ENCODE measurements around the gene BCAS3.
"Not testable (repeated sequence)": the region's sequence is repeated elsewhere in the genome, so short reads cannot be mapped to it uniquely, and the experiment has no call there.

The BCAS3 gene

DNA sequence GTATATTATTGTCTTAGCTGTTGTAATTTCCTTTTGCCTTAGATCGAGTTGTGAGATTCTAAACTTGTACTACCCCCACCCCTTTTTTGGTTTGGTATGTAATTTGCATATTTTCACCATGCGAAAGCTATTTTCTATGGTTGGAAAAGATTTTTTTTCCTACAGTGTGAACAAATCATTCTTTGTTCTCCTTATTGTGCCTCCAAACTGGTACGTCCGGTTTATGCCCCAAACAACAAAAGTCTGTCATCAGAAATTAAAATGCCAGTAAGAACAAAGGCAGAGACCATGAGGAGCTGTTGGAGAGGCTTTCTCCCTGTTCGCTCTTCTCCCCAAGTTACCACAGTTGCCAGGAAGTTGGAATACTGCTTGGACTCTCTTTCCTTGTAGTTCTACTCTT is 66.1 kb downstream of the BCAS3 start:
- in situ Hi-C loops (cut with HindIII; ENCODE audit: low sequenced_read_pairs): no loop called here

DNA sequence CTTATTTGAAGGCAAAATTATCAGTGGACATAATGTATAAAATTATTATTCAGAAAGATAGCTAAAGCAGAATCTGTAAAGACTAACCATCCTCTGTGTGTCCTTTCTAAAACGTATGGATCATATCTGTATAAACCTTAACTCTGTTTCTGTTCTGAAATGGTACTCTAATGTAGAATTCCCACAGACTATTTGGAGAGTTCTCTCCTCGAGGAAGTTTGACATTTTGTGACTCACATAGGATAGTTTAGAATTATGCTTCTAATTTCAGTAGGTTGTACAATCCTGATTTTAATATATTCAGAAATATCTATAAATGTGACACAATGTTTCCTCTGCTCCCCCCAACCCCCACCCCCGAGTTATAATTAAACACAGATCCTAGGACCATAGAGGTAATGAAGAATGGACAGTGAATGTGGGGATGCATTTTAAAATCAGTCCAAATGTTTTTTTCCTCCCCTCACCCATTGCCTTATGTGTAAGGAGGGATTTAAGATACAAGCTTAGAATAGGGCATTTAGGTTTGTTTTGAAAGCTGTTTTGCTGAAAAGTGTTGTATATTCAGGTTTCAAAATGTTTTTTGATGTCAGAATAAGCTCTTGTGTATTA is 66.8 kb downstream of the BCAS3 start:
- in situ Hi-C loops (cut with HindIII; ENCODE audit: low sequenced_read_pairs): no loop called here

DNA sequence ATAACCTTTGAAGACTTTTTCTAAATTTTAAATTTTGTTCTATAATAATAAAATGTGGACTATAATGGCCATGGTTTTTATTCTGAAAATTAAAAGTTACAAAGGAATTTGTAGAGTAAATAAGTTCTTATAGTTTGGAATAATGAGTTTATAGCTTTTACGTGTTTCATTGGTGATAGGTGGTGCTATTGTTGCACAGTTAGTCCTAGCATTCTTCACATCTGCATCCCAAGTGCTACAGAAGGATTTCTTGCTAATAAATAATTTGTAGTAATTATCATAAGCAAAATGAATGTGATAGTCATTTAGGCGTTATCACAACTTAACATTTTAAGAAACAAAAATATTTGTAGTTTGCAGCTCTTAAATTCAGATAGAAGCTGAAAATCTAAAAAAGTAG is 67.9 kb downstream of the BCAS3 start:
- in situ Hi-C loops (cut with HindIII; ENCODE audit: low sequenced_read_pairs): no loop called here

DNA sequence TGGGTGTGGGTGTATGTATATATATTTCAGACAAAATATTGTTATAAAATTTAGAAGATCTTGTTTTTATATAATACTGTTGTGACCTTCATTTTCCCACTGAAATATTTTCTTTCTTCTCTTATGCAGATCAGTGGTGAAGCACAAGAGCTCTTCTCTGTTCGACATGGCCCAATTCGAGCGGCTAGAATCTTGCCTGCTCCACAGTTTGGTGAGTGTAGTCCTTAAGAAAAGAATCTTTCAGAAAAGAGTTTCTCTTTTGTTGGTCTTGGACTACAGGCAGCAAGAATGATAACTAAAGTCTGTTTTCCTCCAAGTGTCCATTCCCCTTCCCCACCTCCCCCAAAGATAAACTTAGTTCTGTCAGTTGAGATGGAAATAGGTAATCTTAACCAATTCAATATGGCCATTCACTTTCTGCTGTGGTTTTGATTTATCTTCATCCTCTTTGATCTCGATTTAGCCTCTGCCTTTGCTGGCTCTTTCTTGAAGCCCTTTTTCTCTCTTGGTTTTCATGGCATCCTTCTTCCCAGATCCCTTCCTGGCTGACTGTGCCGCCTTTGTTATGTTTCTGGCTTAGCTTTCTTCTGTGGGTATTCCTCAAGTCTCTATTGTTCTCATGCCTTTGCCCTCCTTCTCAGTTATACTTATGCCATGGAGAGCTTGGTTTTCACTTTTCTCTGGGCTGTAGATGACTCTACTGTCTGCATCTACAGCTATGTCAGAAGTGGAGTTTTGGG is 69.6 kb downstream of the BCAS3 start:
- in situ Hi-C loops (cut with HindIII; ENCODE audit: low sequenced_read_pairs): no loop called here

DNA sequence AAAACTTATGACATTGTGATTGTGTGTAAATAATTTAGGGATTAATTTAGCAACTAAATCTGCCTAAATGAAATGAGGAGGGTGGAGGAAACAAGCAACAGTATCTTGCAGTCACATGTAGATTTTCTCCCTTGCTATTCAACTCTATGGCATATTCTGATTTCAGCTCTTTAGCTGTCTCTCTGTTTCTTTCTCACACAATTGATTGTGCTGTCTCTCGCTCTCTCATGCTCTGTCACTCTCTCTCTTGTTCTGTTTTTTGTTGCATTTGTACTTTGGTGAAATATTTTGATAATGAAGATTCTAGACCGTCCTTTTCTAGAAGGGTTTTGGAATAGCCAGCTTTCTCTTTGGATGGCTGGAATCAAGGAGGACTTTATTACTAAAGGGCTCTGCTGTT is 70.6 kb downstream of the BCAS3 start:
- in situ Hi-C loops (cut with HindIII; ENCODE audit: low sequenced_read_pairs): no loop called here

DNA sequence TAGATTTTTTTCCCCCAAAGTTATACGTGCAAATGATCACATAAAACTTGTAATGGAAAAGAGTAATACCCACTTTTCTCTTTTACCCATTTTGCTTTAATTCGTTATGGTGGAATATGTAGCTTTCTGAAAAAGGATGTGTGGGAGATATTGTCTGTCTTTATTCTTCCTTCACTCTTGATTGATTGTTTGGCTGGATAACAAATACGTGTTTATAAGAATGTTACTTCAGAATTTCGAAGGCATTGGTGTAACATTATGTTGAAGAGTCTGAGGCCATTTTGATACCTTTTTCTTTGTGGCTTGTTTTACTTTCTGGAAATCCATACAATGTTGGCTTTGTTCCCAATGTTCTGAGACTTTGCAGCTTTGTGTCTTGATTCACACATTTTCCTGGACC is 71.4 kb downstream of the BCAS3 start:
- in situ Hi-C loops (cut with HindIII; ENCODE audit: low sequenced_read_pairs): no loop called here

DNA sequence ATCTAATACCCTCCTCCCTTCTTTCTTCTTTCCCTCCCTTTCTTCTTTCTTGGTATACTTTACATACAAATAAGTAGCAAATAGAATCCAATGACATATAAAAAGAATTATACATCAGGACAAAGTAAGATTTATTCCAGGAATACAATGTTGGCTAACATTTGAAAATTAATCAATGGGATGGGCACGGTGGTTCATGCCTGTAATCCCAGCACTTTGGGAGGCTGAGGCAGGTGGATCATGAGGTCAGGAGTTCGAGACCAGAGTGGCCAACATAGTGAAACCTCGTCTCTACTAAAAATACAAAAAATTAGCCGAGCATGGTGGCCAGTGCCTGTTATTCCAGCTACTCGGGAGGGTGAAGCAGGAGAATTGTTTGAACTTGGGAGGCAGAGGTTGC is 72.1 kb downstream of the BCAS3 start:
- in situ Hi-C loops (cut with HindIII; ENCODE audit: low sequenced_read_pairs): no loop called here

DNA sequence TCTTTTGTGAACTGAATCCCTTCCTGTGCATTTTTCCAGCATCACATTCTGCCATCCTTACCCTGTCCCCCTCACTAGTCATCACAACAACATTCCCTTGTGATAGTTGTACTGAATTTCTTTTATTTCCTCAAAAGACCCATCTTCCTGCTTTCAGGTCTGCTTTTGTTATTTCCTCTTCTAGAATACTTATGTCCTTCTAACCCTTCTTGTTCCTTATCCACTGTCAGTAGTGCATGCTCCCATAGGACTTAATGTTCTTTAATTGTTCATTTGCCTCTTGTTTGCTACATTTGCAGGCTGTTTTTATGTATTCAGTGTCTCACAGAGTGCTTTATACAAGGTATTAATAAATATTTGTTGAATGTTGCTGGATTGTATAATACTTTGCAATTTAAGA is 73.0 kb downstream of the BCAS3 start:
- in situ Hi-C loops (cut with HindIII; ENCODE audit: low sequenced_read_pairs): no loop called here

DNA sequence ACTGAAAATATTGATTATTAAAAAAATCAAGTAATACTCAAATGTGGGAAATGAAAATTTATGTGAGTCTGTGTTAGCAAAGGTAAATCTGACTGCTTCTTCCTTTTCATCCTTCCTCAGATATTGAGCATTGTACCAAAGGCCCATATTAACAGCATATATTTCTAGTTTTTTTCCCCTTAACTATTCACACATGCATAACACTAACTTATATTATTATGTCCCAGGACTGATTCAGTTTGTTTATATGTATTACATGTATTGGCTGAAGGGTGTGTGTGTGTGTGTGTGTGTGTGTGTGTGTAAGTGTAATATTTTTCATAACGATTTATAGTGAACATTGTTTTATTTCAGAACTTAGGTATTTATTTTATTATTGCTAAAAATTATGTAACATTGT is 74.2 kb downstream of the BCAS3 start:
- in situ Hi-C loops (cut with HindIII; ENCODE audit: low sequenced_read_pairs): no loop called here

DNA sequence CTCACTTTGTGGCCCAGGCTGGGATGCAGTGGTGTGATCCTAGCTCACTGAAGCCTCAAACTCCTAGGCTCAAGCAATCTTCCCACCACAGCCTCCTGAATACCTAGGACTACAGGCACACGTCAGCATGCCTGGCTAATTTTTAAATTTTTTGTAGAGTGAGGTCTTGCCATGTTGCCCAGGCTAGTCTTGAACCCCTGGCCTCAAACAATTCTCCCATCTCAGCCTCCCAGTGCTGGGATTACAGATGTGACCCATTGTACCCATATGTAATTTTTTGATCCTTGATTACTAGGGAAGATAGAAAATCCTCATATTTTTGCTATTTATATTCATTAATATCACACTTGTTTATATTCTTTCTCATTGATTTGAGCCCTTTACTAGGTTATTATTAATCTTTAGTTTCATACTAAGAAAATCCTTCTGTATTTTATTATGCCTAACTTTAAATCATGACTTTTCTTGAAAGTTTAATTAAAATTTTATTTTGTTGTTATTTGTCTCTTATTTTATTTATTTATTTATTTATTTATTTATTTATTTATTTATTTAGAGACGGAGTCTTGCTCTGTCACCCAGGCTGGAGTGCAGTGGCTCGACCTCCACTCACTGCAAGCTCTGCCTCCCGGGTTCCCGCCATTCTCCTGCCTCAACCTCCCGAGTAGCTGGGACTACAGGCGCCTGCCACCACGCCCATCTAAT is 75.4 kb downstream of the BCAS3 start:
- in situ Hi-C loops (cut with HindIII; ENCODE audit: low sequenced_read_pairs): no loop called here

DNA sequence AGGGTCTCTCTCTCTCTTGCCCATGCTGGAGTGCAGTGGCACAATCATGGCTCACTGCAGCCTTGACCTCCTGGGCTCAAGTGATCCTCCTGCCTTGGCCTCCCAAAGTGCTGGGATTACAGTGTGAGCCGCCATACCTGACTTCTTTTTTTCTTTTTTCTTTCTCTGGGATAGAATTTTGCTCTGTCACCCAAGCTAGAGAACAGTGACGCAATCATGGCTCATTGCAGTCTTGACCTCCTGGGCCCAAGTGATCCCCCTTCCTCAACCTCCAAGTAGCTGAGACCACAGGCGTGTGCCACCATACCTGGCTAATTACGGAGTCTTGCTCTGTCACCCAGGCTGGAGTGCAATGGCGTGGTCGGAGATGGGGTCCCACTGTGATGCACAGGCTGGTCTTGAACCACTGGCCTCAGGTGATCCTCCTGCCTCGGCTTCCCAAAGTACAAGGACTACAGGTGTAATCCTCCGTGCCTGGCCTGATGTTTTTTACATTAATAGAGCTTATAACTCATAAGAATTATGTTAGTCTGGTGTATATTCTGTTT is 76.5 kb downstream of the BCAS3 start:
- in situ Hi-C loops (cut with HindIII; ENCODE audit: low sequenced_read_pairs): no loop called here

DNA sequence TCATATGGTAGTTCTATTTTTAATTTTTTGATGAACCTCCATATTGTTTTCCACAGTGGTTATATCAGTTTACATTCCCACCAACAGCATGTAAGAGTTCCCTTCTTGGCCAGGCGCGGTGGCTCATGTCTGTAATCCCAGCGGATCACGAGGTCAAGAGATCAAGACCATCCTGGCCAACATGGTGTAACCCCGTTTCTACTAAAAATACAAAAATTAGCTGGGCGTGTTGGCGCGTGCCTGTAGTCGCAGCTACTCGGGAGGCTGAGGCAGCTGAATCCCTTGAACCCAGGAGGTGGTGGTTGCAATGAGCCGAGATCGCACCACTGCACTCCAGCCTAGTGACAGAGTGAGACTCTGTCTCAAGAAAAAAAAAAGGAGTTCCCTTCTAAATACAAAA is 79.1 kb downstream of the BCAS3 start:
- in situ Hi-C loops (cut with HindIII; ENCODE audit: low sequenced_read_pairs): not testable (repeated sequence)

DNA sequence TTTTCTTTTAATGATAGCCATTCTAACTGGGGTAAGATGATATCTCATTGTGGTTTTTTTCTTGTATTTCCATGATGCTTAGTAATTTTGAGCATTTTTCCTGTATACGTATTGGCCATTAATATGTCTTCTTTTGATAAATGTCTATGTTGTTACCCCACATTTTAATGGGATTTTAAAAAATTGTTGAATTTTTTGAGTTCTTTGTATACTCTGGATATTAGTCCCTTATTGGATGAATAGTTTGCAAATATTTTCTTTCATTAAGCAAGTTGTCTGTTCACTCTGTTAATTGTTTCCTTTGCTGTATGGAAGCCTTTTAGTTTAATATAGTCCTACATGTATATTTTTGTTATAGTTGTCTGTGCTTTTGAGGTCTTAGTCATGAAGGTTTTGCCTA is 79.8 kb downstream of the BCAS3 start:
- in situ Hi-C loops (cut with HindIII; ENCODE audit: low sequenced_read_pairs): no loop called here

DNA sequence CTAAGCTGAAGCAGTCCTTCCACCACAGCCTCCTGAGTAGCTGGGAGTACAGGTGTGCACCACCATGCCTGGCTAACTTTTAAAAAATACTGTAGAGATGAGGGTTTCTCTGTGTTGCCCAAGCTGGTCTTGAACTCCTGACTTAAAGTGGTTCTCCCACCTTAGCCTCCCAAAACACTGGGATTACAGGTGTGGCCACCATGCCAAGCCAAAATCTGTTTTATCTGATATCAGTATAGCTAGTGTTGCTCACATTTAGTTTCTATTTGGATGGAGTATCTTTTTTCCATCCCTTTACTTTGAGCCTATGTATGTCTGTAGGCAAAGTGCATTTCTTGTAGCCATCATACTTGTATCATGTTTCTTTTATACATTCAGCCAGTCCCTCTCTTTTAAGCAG is 82.1 kb downstream of the BCAS3 start:
- in situ Hi-C loops (cut with HindIII; ENCODE audit: low sequenced_read_pairs): no loop called here

DNA sequence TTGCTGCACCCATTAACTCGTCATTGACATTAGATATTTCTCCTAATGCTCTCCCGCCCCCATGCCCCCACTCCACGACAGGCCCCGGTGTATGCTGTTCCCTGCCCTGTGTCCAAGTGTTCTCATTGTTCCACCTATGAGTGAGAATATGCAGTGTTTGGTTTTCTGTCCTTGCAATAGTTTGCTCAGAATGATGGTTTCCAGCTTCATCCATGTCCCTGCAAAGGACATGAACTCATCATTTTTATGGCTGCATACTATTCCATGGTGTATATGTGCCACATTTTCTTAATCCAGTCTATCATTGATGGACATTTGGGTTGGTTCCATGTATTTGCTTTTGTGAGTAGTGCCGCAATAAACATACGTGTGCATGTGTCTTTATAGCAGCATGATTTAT is 83.7 kb downstream of the BCAS3 start:
- in situ Hi-C loops (cut with HindIII; ENCODE audit: low sequenced_read_pairs): not testable (repeated sequence)

DNA sequence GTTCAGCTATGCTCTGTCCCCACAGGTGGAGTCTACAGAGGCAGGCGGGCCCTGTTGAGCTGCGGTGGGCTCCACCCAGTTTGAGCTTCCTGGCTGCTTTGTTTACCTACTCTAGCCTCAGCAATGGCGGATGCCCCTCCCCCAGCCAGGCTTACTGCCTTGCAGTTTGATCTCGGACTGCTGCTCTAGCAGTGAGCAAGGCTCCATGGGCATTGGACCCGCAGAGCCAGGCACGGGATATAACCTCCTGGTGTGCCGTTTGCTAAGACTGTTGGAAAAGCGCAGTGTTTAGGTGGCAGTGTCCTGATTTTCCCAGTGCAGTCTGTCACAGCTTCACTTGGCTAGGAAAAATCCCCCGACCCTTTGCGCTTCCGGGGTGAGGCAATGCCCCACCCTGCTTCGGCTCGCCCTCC is 89.1 kb downstream of the BCAS3 start:
- in situ Hi-C loops (cut with HindIII; ENCODE audit: low sequenced_read_pairs): no loop called here

DNA sequence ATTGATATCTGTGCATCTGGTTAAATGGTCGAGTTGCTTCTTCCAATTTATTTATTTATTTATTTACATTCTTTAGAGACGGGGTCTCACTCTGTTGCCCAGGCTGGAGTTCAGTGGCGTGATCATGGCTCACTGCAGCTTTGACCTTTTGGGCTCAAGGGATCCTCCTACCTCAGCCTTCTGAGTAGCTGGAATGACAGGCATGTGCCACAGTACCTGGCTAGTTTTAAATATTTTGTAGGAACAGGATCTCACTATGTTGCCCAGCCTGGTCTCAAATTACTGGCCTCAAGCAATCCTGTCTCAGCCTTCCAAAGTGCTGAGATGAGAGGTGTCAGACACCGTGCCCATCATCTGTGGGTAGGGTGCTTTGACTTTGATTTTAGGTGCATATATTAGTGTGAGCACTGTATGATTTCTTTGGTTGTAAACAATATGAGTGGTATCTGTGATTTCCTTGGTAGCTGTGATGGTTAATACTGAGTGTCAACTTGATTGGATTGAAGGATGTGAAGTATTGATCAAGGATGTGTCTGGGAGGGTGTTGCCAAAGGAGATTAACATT is 90.2 kb downstream of the BCAS3 start:
- in situ Hi-C loops (cut with HindIII; ENCODE audit: low sequenced_read_pairs): no loop called here

DNA sequence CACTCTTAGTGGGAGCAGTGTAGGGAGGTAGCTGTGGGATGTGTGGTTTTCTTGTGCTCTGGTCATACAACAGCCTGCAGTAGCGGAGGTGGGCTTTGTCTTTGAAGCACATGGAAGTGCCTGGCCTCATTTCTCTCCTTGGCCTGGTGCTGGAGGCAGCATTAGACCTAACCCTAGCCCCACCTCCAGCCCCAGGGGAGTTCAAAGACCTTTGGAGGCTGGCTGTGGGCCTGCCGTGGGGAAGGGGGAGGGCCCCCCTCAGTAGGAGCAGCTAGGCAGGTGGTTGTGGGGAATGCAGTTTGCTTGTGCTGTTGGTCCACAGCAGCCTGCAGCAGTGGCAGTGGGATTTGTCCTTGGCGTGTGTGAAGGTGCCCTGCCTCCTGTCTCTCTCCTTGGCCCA is 91.7 kb downstream of the BCAS3 start:
- in situ Hi-C loops (cut with HindIII; ENCODE audit: low sequenced_read_pairs): no loop called here

DNA sequence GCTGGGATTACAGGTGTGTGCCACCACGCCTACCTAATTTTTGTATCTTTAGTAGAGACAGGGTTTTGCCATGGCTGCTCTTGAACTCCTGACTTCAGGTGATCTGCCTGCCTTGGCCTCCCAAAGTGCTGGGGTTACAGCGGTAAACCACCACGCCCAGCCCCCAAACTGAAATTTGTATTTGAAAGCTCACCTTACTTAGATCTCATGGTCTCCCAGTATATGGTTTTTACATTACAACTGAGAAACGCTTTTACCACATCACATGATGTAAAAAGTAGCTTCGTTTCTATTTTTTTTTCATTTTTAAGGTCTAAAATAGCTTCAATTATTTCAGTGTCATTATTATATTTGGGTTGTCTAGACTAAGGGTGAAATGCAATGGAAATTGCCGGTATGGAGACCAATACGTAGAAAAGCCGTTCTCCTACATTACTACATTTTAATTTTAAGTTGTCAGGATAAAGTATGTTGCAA is 93.3 kb downstream of the BCAS3 start:
- in situ Hi-C loops (cut with HindIII; ENCODE audit: low sequenced_read_pairs): no loop called here

DNA sequence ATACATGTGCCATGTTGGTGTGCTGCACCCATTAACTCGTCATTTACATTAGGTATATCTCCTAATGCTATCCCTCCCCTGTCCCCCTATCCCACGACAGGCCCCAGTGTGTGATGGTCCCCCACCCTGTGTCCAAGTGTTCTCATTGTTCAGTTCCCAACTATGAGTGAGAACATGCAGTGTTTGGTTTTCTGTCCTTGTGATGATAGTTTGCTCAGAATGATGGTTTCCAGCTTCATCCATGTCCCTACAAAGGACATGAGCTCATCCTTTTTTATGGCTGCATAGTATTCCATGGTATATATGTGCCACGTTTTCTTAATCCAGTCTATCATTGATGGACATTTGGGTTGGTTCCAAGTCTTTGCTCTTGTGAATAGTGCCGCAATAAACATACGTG is 94.0 kb downstream of the BCAS3 start:
- in situ Hi-C loops (cut with HindIII; ENCODE audit: low sequenced_read_pairs): not testable (repeated sequence)

DNA sequence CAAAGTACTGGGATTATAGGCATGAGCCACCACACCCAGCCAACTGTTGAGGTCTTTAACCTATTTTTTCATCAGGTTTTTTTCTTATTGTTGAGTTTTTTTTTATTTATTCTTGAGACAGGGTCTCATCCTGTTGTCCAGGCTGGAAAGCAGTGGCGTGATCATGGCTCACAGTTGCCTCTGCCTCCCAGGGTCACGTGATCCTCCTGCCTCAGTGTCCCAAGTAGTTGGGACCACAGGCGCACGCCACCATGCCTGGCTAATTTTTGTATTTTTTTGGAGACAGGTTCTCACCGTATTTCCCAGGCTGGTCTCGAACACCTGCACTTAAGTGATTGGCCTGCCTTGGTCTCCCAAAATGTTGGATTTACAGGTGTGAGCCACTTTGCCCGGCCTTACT is 95.9 kb downstream of the BCAS3 start:
- in situ Hi-C loops (cut with HindIII; ENCODE audit: low sequenced_read_pairs): no loop called here

Measured in DLD1 (cell line).